ENCODE measurements around the gene WDR20. TPM values are rescaled to one million over a fixed set of nuclear protein-coding genes. Genes with fewer than 3 reads are reported as not detected.

WDR20 gene
- total and polyA plus RNA-seq, 10 of the 15 experiments (the other 5 are each of a cell fraction or from before 2014, with no cell fraction given), result 9.1 to 25.9 (median 18.4) TPM

- H3K4me3 ChIP-seq, result no peak overlapping the region
- in situ Hi-C loops (cut with MboI), result no loop called here
- TF ChIP-seq RUNX3 (IDR thresholded peaks at IDR 0.05; ENCODE audit: low read length) (no peak), HDAC6 (IDR thresholded peaks at IDR 0.05; ENCODE audit: unreplicated experiment) (no peak), SIX5 (IDR thresholded peaks at IDR 0.05; ENCODE audit: low read depth, low read length, severe bottlenecking) (no peak), ZBTB11 (CRISPR knock-in tag; IDR thresholded peaks at IDR 0.05) (no peak), HDGF (IDR thresholded peaks at IDR 0.05) (no peak), ZNF384 (IDR thresholded peaks at IDR 0.05; ENCODE audit: borderline replicate concordance, low read depth, low read length) (no peak), ZNF592 (IDR thresholded peaks at IDR 0.05) (no peak), STAT3 (IDR thresholded peaks at IDR 0.05; ENCODE audit: low read depth, low read length) (no peak), IKZF1 (conservative IDR thresholded peaks at IDR 0.05) (no peak), JUNB (IDR thresholded peaks at IDR 0.05) (no peak), CBX3 (IDR thresholded peaks at IDR 0.05; ENCODE audit: borderline replicate concordance, low read depth) (no peak), CREB1 (IDR thresholded peaks at IDR 0.05; ENCODE audit: low read depth) (no peak), NRF1 (conservative IDR thresholded peaks at IDR 0.05; ENCODE audit: low read depth, low read length) (no peak), EZH2 (IDR thresholded peaks at IDR 0.05; ENCODE audit: borderline replicate concordance, control insufficient read depth, low read depth, low read length) (no peak), SREBF1 (IDR thresholded peaks at IDR 0.05; ENCODE audit: low read length) (no peak)
These were observed 12.8 kb upstream of the WDR20 start for GRCh38 chr14:102126807-102127455.

More at GRCh38 chr14:102126807-102127455, 12.8 kb upstream of the WDR20 start:
- Histone ChIP-seq H3K36me3 (ENCODE audit: control insufficient read depth in 2 of 2, insufficient read depth in 2 of 2, low read length in 1 of 2) (no peaks in the 10 kb centered on the region), H2AFZ (ENCODE audit: control insufficient read depth, low read depth, low read length) (no peak overlapping the region), H3K79me2 (ENCODE audit: control insufficient read depth, insufficient read depth, low read length) (no peaks in the 10 kb centered on the region), H4K20me1 (ENCODE audit: control insufficient read depth, insufficient read depth) (no peaks in the 10 kb centered on the region), H3K9ac (ENCODE audit: control insufficient read depth, insufficient read depth, low read length) (no peak overlapping the region), H3K27me3 (replicated peaks in 1 of 2; ENCODE audit: control insufficient read depth in 2 of 2, insufficient read depth in 2 of 2, low read length in 1 of 2) (no peaks in the 10 kb centered on the region), H3K4me1 (ENCODE audit: control insufficient read depth, insufficient read depth, low read length) (no peaks in the 10 kb centered on the region), H3K9me3 (replicated peaks; ENCODE audit: control insufficient read depth, insufficient read depth, low read length) (no peaks in the 10 kb centered on the region), H3K27ac (ENCODE audit: control insufficient read depth, insufficient read depth) (no peak overlapping the region), H3K4me2 (ENCODE audit: control insufficient read depth, insufficient read depth) (no peak overlapping the region)
- no peak for DNase-seq (ENCODE audit: low read depth, low spot score)
- CTCF ChIA-PET, result interaction anchor here (0.7 to 1.8 kb wide), 5 partner anchors 18 to 187 kb away, joined by 3 to 7 read pairs (median 3); no protein-coding TSS in a partner anchor
- intact Hi-C loops (cut with micrococcal nuclease; ENCODE audit: unreplicated experiment), result no loop called here
- RAD21 ChIA-PET (ENCODE audit: unreplicated experiment), result no interaction called here
- ATAC-seq, result no peak
- 97% methylated on average over 5 of the region's 5 CpGs for WGBS (ENCODE audit: insufficient coverage, insufficient replicate concordance, low lambda C conversion rate, missing lambda C conversion rate)
- POLR2A ChIA-PET, result interaction anchor here (0.6 to 1.1 kb wide), 2 partner anchors 22 to 55 kb away, joined by 4 read pairs; no protein-coding TSS in a partner anchor
- SMC1A ChIA-PET (ENCODE audit: uncharacterized antibody, unreplicated experiment), result interaction anchor here (0.6 to 1.2 kb wide), 4 partner anchors 28 to 367 kb away, joined by 3 read pairs; no protein-coding TSS in a partner anchor
- BruUV-seq (replicated peaks), result no TSS peak
- FAIRE-seq, result no peak

Measured in GM12878 (cell line).